ENCODE data around the gene DOCK7.

GRCh38 chr1:62436039-62436465 lies 252.1 kb downstream of the DOCK7 start:
- TF ChIP-seq POLR2AphosphoS5 (IDR thresholded peaks at IDR 0.05): peak; percentile 62 to 98 (median 93)
- TF ChIP-seq, protein P1, sequence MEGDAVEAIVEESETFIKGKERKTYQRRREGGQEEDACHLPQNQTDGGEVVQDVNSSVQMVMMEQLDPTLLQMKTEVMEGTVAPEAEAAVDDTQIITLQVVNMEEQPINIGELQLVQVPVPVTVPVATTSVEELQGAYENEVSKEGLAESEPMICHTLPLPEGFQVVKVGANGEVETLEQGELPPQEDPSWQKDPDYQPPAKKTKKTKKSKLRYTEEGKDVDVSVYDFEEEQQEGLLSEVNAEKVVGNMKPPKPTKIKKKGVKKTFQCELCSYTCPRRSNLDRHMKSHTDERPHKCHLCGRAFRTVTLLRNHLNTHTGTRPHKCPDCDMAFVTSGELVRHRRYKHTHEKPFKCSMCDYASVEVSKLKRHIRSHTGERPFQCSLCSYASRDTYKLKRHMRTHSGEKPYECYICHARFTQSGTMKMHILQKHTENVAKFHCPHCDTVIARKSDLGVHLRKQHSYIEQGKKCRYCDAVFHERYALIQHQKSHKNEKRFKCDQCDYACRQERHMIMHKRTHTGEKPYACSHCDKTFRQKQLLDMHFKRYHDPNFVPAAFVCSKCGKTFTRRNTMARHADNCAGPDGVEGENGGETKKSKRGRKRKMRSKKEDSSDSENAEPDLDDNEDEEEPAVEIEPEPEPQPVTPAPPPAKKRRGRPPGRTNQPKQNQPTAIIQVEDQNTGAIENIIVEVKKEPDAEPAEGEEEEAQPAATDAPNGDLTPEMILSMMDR (IDR thresholded peaks at IDR 0.05): no peak
- TF ChIP-seq POLR2A (IDR thresholded peaks at IDR 0.05): peak; percentile 73 to 97
- no peak for TF ChIP-seq EP300 (IDR thresholded peaks at IDR 0.05)

Measured in suprapubic skin (tissue), 4 donors.